RWPE2 (cell line): ENCODE data around the gene RIPPLY1.

Experiments used
- ATAC-seq: fragments of 200-7000 bp; cut with Tn5 transposase; 3 replicates; pipeline ENCODE4 v1.9.1; 2021; ENCODE audit warnings: low read depth
- DNase-seq: peaks from one replicate; pipeline ENCODE4 v3.0.0-alpha.2; 2020; ENCODE audit warnings: low spot score
- H3K27ac ChIP-seq: fragments of 450-650 bp; 2 replicates; pipeline ENCODE4 v1.5.1; 2017; ENCODE audit warnings: mild to moderate bottlenecking; ENCODE audit not compliant: poor library complexity, severe bottlenecking
- H3K27me3 ChIP-seq: fragments of 250-450 bp; sonication (Bioruptor Pico); 2 replicates; pipeline ENCODE4 v1.5.1; 2021; ENCODE audit warnings: mild to moderate bottlenecking, moderate library complexity; ENCODE audit not compliant: insufficient read depth, poor library complexity, severe bottlenecking
- H3K36me3 ChIP-seq: fragments of 250-450 bp; sonication (Bioruptor Pico); 2 replicates; pipeline ENCODE4 v1.5.1; 2020; ENCODE audit warnings: low read depth, mild to moderate bottlenecking, moderate library complexity
- H3K4me1 ChIP-seq: fragments of 250-450 bp; sonication (Bioruptor Pico); 2 replicates; pipeline ENCODE4 v1.5.1; 2021; ENCODE audit warnings: mild to moderate bottlenecking, moderate library complexity; ENCODE audit not compliant: insufficient read depth, poor library complexity, severe bottlenecking
- H3K4me3 ChIP-seq: fragments of 250-450 bp; sonication (Bioruptor Pico); 2 replicates; pipeline ENCODE4 v1.5.1; 2021; ENCODE audit warnings: mild to moderate bottlenecking, moderate library complexity; ENCODE audit not compliant: severe bottlenecking
- H3K9me3 ChIP-seq: fragments of 250-450 bp; sonication (Bioruptor Pico); 2 replicates; pipeline ENCODE4 v1.5.1; 2021; ENCODE audit warnings: mild to moderate bottlenecking, moderate library complexity; ENCODE audit not compliant: severe bottlenecking
- TF ChIP-seq, protein P1 (sequence below): fragments of 450-650 bp; IDR thresholded peaks from one replicate; pipeline ENCODE4 v1.5.1; 2017; ENCODE audit warnings: mild to moderate bottlenecking, moderate library complexity; ENCODE audit not compliant: poor library complexity, severe bottlenecking

RIPPLY1 gene, protein sequence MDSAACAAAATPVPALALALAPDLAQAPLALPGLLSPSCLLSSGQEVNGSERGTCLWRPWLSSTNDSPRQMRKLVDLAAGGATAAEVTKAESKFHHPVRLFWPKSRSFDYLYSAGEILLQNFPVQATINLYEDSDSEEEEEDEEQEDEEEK

DNA sequence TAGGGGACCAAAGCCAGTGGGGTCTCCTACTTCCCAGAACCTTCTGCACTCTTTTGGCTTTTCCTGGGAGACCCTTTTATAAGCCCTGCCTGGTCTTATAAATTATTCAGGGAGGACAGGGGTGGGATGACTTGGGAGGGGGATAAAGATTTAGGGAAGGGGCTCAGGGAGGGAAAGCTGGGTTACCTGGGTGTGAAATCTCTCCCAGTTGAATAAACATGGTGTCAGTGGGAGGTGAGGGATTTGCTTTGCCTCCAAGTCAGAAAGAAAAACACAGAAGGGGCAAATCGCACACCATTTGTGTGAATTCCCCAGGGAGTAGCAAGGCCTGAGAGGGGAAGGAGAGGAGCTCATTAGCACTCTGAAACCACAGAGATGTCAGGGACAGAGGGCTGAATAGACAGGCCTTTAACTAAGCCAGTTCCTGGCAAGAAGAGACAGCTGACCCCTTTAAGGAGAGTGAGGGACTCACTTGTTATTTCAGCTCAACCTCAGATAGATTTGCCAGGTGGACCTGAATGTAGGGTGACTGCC lies at the start of gene RIPPLY1:
Gene RIPPLY1, minus strand, starts transcription at position 51 of the 534 bp plus-strand sequence. CDS start 54 bp downstream, outside the sequence.
- ATAC-seq: no peak
- TF ChIP-seq, protein P1, sequence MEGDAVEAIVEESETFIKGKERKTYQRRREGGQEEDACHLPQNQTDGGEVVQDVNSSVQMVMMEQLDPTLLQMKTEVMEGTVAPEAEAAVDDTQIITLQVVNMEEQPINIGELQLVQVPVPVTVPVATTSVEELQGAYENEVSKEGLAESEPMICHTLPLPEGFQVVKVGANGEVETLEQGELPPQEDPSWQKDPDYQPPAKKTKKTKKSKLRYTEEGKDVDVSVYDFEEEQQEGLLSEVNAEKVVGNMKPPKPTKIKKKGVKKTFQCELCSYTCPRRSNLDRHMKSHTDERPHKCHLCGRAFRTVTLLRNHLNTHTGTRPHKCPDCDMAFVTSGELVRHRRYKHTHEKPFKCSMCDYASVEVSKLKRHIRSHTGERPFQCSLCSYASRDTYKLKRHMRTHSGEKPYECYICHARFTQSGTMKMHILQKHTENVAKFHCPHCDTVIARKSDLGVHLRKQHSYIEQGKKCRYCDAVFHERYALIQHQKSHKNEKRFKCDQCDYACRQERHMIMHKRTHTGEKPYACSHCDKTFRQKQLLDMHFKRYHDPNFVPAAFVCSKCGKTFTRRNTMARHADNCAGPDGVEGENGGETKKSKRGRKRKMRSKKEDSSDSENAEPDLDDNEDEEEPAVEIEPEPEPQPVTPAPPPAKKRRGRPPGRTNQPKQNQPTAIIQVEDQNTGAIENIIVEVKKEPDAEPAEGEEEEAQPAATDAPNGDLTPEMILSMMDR: no peak
- no peak for DNase-seq
- Histone ChIP-seq H3K4me3 (no peak within 1 kb of the TSS), H3K27ac (no peak within 1 kb of the TSS), H3K9me3 (no peaks in the 10 kb centered on the region), H3K27me3 (no peaks in the 10 kb centered on the region), H3K36me3 (no peaks in the 10 kb centered on the region), H3K4me1 (no peaks in the 10 kb centered on the region)

DNA sequence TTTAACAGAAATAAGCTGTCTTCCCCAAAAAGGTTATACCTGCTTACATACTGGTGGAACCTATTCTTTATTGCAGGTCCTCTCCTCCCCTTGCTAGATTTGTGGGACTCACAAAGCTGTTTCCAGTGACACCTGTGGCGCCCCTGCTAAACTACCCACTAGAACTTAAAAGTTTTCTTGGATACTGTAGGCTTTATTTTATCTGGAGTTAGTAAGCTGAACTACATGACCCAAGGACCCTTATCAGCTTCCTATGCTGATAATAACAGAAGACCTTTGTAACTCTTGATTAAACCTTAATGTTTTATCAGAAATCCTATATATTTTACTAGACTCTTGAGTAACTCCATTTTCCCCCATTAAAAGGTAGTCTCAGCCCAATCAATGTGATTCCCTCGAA lies 49.4 kb upstream of the RIPPLY1 start:
- Histone ChIP-seq H3K27me3 (no peaks in the 10 kb centered on the region), H3K4me1 (no peaks in the 10 kb centered on the region), H3K36me3 (peaks cover 7% of the 10 kb centered on the region), H3K9me3 (no peaks in the 10 kb centered on the region), H3K27ac (no peak overlapping the region), H3K4me3 (no peak overlapping the region)
- TF ChIP-seq, protein P1: no peak
- ATAC-seq: no peak
- no peak for DNase-seq

DNA sequence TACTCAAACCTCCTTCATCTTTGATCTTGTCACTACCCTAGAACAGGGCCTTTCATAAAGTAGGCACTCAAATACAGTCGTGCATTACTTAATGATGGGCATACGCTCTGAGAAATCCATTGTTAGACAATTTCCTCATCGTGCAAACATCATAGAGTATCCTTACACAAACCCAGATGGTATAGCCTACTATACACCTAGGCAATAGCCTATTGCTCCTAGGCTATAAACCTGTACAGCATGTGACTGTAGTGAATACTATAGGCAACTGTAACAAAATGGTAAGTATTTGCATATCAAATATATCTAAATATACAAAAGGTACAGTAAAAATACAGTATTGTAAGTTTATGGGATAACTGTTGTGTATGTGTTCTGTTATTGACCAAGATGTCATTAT lies 48.9 kb upstream of the RIPPLY1 start:
- Histone ChIP-seq H3K9me3 (no peaks in the 10 kb centered on the region), H3K4me1 (no peaks in the 10 kb centered on the region), H3K4me3 (no peak overlapping the region), H3K36me3 (peaks cover 7% of the 10 kb centered on the region), H3K27ac (no peak overlapping the region), H3K27me3 (no peaks in the 10 kb centered on the region)
- ATAC-seq: no peak
- no peak for DNase-seq
- TF ChIP-seq, protein P1: no peak

DNA sequence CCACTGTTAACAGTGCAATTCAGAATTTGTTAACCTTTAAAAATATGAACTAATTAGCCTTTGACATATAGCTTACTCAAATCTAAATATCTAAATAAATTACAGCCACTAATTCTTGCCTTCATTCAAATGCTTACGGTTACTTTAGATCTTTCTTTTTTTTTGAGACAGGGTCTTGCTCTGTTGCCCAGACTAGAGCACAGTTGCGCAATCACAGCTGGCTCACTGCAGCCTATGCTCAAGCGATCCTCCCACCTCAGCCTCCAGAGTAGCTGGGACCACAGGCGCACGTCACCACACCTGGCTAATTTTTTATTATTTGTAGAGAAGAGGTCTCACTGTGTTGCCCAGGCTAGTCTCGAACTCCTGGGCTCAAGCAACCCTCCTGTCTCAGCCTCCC lies 48.1 kb upstream of the RIPPLY1 start:
- H3K27me3 ChIP-seq: no peaks in the 10 kb centered on the region
- H3K27ac ChIP-seq: no peak overlapping the region
- DNase-seq (no peak), ATAC-seq (no peak)
- no peaks in the 10 kb centered on the region for H3K9me3 ChIP-seq
- H3K36me3 ChIP-seq: peaks cover 7% of the 10 kb centered on the region
- TF ChIP-seq, protein P1: no peak
- no peak overlapping the region for H3K4me3 ChIP-seq
- H3K4me1 ChIP-seq: no peaks in the 10 kb centered on the region

DNA sequence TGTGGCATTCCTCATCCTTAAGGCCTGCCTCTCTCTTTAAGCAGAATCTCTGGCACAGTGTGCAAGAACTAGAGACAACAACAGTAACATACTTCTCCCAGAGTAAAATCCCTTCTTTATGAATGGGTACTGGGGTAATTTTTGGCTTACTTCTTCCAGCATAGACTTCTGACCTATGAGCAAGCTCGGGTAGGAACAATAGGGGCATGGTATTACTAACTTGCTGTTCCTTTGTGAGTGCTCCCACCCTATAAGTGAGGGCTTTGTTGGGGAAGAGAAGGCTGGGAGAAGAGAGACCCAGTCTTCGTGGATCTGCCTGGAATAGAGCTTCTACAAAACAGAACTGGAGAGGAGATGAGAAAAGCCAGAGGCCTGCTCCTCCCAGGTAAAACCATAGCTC lies 47.2 kb upstream of the RIPPLY1 start:
- Histone ChIP-seq H3K9me3 (no peaks in the 10 kb centered on the region), H3K4me1 (no peaks in the 10 kb centered on the region), H3K27ac (no peak overlapping the region), H3K4me3 (no peak overlapping the region), H3K36me3 (peaks cover 7% of the 10 kb centered on the region), H3K27me3 (no peaks in the 10 kb centered on the region)
- TF ChIP-seq, protein P1: no peak
- no peak for DNase-seq
- no peak for ATAC-seq
